Ovary (tissue), 3 donors: ENCODE measurements around the gene RPIA.

Experiments used
- CTCF ChIP-seq, 3 donors: fragments of 450-650 bp in 2 of 3; fragments of 200-600 bp in 1 of 3; IDR thresholded peaks; one replicate each; pipeline versions ENCODE4 v1.5.1 to v1.8.0; 2016 to 2022; ENCODE audit warnings: antibody characterized with exemption in 3 of 3, mild to moderate bottlenecking in 1 of 3
- EP300 ChIP-seq: sonication (generic); formaldehyde crosslinking; IDR thresholded peaks from one replicate; pipeline ENCODE4 v1.6.1; 2017; ENCODE audit warnings: antibody characterized with exemption
- POLR2A ChIP-seq: fragments of 450-650 bp; IDR thresholded peaks from one replicate; pipeline ENCODE4 v1.6.1; 2017; ENCODE audit warnings: antibody characterized with exemption, mild to moderate bottlenecking, moderate library complexity
- donor health status: DM: no; HTN: no; CAD: no.

- TF ChIP-seq POLR2A (no peak), EP300 (no peak), CTCF (IDR thresholded peaks at IDR 0.05) (no peak)
These were observed 32.5 kb upstream of the RPIA start for GRCh38 chr2:88658881-88659537.
